ENCODE measurements around the gene ELMO1. TPM values are rescaled to one million over a fixed set of nuclear protein-coding genes. Genes with fewer than 3 reads are reported as not detected.

The ELMO1 gene
- total RNA-seq, 1 donor from 2014 or later: 33.7 TPM

DNA sequence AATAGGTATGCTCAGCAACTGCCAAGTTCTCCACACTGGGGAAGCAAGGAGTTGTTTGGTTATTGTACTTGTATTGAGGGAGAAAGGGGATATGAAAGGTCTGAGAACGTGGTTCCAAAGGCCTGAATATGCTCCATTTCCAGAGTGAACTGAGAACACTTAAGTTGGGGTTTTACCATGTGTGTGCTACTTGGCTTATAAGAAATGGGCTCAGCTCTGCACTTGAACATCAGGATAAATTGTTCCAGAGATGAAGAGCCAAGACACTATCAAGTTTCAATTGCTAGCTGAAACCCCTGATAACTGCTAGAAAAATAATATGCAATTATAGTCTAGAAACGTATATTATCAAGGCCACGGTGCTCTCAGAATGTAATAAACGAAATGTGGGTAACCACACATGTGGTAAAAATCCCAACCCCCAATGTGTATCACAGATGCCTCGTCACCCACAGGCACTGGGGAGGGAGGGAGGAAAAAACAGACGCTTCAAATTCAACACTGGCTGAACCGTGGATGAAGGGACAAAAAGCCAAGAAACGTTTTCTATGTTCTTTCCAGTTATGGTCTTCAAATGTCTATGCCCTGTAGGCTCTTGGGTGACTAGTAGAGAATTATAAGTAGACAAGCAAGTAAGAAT, 16.3 kb downstream of the ELMO1 start:
- no peak for DNase-seq (ENCODE audit: low read depth, low spot score)

DNA sequence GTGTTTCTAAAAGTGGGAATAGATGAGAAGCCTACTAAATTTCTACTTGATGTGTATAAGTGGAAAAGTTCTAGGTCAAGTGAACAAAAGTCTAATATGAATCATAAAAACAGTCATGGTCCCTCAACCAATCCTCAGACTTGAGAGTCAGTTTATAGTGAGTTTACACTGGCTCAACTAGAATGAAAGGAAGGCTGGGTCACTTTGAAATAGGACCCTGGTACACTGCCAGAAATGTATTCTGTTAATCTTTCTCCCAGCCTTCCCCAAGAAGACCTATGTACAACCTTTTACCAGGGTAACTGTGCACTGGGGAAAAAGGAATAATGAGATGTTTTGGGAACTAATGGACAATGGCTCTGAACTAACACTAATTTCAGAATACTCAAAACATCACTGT, 17.3 kb downstream of the ELMO1 start:
- DNase-seq (ENCODE audit: low read depth, low spot score): no peak

DNA sequence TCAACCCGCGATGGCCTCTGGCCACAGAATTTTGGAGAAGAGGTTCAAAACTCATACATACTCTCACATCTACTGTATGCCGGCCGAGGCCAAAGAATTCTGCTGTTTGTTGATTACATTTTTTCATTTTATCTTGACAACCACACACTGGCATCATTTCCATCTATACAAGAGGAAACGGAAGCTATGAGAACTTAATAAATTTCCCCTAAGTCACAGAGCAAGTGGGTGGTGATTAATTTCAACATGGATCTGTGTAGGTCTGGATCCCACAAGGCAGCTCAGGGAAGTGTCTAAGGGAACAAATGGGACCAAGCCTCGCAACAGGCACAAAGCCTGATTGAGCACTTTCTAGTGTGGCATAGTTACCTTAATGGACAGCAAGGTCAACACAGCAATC, 18.0 kb downstream of the ELMO1 start:
- peak; percentile 73 for DNase-seq (ENCODE audit: low read depth, low spot score)

DNA sequence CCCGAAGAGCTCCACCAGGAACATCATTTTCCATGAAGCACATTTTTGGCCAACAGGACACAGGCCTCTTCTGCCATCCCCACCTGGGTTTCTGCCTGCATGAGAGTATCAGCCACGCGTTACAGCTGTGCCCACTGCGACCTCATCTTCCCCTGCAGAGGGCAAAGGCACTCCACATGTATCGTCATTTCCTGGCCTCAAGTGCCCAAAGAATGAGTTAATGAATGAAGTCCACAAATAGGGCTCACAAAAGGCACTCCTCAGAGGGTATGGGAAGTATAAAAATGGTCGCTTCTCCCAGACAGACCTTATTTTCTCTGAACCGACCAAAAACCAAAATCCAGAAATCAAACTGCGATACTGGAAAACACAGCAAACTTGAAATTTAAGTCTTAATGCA, 18.5 kb downstream of the ELMO1 start:
- no peak for DNase-seq (ENCODE audit: low read depth, low spot score)

DNA sequence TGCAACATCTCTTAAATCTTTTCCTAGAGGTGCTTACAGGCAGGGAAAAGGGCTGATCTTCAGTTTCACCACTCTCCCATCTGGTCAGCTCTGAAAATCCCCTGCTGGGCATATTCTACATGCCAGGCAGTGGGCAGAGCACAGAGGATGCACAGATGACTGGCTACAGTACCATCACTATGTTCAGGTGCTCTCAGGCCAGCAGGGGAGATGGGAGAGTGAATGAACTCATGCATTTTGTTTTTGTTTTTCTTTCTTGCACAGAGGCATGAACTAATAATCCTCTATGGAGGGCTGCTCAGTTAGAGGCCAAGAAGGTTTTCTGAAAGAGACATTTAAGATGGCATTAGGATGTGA, 19.3 kb downstream of the ELMO1 start:
- no peak for DNase-seq (ENCODE audit: low read depth, low spot score)

DNA sequence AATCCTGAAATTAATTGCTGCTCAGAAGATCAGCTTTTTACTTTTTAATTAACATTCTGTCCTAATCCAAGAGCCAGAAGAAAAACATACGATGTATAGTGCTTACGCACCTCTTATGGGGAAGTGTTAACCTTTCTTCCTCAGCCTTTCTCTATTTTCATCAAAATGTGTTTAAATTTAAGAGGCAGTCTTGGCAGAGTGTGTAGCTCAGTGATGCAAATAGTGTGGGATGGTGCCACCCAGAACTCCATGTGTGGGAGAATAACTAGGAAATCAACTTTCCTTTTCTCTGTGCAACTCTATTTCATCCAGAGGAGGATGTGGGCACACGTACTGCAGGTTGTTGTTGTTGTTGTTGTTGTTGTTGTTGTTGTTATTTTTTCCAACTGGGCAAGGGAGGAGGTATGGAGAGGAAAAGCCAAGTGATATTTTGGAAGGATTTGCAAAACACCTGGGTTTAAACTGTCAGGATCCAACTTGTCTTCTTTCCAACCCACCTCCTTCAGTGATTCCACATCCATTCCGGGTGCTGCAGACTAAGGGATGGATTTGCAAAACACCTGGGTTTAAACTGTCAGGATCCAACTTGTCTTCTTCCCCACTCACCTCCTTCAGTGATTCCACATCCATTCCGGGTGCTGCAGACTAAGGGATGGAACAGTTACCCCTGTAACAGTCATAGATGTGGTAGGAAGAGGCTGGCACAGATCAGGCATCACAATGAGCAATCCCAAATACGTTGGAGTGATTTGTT, 19.8 kb downstream of the ELMO1 start:
- DNase-seq (ENCODE audit: low read depth, low spot score): no peak

DNA sequence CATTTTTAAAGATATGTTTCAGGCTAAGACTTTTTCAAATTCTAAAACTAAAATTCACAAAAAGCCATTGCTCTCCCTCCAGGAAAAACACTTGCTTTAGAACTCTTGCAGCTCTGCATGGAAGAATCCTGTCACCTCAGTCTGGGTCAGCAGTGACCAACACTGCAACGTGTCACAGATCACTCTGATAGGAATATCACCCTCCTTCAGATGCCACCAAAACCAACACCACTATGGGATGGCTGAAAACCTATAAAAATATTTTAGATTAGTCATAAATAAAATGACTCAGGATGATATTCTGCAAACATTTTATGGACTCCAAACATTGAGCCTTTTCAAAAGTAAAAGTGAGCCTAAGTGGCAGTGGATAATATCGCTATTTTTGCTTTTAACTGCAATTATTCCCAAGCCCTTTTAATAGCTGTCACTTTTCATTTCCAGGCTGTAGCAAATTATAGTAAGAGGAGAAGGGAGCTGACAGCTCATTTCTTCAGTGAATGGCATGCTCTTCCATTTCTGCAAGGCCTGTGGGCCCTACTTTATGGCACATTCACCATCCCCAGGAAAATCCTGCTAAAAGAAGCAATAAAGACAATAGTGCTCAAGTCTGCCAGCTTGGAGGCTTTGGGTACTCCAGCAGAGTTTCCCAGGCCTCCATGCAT, 21.3 kb downstream of the ELMO1 start:
- no peak for DNase-seq (ENCODE audit: low read depth, low spot score)

DNA sequence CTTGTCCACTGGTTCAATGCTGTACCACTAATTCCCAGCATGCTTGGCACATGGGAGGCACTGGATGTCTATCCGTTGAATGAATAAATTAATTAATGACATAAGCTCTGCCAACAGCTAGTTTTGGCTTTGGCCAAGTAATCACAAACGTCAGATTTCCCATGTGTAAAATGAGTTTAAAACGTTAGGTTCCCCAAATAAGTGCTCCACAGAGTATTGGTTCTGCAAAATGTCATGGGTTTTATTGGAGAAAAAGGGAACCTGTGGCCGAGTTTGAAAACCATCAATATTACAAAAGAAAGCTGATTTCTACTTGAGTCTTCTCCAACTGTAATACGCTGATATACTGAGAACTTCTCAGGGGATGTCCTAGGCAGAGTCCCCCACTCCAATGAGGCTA, 23.2 kb downstream of the ELMO1 start:
- no peak for DNase-seq (ENCODE audit: low read depth, low spot score)

DNA sequence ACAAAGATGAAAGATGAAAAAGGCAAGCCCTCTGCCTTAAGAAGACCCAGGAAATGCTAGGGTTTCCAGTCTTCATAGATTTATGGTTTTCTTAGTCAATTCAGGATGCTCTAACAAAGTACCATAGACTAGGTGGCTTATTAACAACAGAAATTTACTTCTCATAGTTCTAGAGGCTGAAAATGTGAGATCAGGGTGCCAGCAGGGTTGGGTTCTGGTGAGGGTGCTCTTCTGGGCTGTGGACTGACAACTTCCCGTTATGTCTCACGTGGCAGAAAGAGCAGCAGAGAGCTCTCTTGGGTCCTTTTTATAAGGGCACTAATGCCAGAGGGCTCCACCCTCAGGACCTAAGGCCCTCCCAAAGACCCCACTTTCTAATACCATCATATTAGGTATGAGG, 23.7 kb downstream of the ELMO1 start:
- DNase-seq (ENCODE audit: low read depth, low spot score): no peak

DNA sequence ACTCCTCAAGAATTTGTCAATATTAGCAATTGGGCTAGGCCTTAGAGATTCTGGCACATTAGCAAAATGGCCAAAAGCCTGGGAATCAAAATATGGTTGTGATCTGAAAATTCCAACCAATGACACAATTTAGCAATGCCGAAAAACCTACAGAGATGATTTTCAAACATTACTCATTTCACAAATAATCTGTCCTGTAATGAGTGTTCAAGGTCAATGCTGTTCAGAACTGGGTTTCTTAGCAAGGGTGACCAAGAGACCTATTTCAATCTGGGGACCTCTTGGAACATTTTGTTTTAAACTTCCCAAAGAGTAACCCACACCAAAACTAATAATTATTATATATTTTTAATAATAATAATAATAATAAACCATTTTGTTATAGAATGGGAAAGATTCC, 24.1 kb downstream of the ELMO1 start:
- no peak for DNase-seq (ENCODE audit: low read depth, low spot score)

DNA sequence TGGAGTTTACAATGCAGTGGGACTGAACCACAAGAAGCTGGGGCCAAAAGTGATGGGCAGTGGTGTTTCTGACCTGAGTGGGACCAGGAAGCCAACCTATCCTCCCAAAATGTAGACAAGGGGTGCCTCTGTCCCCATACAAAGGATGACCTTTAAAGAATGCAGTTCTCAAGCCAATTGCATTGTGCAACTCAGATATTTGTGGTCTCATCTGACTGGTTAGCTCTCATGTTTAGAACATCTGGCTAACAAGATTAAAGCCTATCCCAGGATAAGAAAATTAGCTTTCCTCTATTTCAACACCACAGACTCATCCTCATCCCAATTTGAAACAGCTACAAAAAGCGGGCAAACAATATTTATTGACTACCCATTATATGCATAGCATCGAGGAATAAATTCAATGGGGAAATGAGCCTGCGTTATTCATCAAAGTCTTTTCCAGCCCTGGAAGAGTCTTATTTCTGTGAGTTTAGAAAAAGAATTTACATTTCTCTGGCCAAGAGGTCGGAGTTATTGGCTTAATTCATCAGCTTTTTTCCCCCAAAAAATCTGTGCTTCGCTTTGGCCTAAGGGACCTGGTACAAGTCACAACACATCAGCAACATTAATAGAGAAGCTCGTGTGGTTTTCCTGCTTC, 26.7 kb downstream of the ELMO1 start:
- no peak for DNase-seq (ENCODE audit: low read depth, low spot score)

DNA sequence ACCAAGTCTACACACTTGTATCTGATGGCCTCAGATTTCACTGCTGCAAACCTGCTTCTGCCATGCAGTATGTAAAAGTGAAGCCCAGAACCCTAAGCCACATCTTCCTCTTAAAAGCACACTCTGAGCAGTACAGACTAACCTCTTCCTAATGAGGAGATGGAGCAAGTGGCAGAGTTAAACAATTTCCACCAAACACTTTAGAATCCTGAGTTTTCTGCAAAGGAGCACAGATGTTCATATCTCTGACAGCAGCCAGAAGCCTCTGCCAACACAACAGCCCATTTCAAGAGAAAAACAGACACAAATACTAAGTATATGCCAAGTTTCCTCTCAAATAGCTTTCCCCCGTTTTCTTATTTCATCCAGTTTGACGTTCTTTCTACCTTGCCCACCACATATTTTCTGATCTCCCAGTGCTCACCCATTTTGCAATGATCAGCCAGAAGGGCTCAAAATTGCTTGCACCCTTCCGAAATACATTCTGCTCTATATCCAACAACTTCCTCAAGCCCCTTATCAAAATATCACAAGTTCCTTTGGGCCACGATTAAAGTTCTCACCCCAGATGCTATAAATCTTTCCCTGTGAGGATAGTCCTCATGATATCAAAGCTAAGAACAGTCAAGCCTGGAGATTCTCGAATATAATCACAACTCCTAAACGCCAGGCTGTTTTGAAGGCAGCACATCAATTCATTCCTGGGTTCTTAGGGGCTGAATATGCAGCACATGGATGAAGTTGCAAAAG, 27.5 kb downstream of the ELMO1 start:
- no peak for DNase-seq (ENCODE audit: low read depth, low spot score)

DNA sequence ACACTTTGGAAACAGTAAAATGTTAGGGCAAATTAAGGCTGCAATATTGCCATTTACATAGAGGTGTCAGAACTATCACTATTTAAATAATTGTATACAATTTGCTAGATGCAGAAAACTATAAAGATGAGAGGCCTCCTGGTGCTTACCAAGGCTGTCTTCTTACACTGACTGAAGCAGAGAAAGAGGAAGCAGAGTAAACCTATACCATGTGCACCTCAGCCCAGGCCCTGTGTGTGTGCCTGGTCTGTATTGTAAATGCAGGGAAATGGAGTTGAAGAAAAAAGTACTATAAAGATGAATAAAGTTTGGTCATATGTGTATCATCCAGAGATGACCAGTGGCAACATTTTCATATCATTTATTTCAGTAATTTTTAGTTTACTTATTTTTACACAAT, 29.2 kb downstream of the ELMO1 start:
- no peak for DNase-seq (ENCODE audit: low read depth, low spot score)

DNA sequence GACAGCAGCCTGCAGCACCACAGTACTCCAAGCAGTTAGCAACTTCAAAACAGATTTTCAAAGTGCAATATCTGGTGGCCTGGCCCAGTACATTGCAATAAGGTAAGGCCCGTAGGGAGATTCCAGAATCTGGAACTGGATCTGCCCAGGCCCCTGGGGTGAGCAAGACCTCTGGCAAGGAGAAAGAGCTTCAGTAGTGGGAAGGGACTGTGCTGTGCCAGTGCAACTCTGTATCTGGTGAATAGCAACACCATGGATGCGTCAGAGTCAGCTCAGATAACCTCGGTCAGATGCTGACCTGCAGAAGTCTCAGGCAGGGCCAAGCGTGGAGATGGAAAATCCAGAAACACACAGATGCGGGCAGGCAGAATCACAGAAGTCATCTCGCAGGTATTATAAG, 30.3 kb downstream of the ELMO1 start:
- DNase-seq (ENCODE audit: low read depth, low spot score): no peak

DNA sequence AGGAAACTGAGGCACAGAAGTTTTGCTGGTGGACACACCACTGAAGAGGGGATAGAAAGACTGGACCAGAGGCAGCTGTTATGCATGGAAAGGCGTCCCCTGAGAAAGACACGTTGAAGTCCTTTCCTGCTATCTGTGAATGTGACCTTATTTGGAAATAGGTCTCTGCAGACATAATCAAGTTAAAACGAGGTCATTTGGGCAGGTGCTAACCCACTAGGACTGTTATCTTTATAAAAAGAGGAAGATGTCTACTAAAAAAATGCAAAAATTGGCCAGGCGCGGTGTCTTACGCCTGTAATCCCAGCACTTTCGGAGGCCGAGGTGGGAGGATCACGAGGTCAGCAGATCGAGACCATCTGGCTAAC, 31.6 kb downstream of the ELMO1 start:
- no peak for DNase-seq (ENCODE audit: low read depth, low spot score)

DNA sequence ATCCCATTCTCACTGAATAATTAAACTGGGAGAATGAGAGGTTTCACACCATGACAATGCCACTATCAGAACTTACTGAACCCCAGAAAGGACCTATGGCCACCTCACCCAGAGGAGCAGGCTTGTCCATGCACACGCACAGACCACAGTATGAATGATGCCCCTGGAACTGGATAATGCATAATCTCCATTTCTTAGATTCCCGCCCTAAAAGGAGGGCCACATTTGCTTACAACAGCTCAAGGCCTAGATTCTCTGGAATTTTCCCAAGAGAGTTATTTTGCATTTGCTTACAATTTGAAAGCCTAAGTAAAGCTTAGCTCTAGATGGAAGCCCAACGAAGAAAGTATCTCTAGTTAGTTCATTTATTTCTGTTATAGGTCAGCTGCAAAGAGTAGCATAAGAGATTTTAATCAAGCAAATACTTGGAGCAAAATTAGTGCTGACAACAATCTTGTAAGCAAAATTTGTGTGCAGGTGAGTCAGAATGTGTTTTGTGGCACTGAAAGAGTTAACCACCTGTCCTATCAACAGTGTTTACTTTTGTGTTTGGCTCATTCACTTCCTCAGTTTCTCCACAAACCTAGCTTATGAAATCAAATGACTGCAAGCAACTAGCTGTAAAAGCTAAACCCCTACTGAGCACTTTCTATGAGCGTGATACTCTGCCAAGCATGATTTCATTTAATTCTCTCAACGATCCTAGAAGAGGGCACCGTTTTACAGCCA, 32.1 kb downstream of the ELMO1 start:
- no peak for DNase-seq (ENCODE audit: low read depth, low spot score)

DNA sequence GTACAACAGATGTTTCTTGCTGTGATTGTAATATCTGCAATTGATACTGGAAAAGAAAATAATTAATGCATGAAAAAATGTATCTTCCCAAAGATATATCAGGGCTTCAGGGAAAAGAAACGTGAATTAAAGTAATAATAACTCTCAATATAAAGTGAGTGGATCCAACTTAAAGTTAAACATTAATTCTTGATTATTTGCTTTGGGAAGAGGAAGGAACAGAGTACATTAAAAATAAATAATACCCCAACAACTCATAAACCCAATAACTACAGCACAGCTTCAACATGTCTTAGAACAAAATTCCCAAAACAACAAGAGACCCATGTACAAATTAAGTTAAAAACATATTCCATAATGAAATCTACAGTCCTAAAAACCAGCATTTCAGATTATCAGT, 33.0 kb downstream of the ELMO1 start:
- no peak for DNase-seq (ENCODE audit: low read depth, low spot score)

DNA sequence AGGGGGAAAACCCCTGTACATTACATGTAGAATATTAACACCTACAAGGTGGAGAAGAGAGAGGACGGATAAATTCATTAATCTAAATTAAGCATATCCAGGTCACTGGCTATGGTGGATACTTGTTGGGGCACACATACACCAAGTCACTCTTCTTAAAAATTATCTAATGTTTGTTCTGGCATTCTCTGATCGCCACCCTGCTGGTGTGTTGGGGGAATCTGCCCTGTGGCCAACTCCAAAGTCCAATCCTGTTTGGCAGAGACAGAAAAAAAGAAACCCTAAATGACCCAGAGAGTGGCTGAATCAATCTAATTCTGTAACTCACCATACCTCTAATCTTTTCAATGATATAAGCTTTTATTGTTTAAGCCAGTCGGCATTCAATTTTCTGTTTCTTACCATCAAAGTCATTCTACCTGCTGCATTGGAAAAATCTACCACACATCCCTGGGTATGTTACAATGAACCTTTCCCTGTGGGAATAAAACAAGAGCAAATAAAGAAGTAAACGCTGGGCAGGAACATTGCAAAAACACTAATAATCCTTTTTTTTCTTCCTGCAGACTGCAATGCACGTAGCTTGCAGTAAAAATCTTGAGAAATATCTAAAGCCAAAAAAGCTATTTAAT, 34.2 kb downstream of the ELMO1 start:
- no peak for DNase-seq (ENCODE audit: low read depth, low spot score)

DNA sequence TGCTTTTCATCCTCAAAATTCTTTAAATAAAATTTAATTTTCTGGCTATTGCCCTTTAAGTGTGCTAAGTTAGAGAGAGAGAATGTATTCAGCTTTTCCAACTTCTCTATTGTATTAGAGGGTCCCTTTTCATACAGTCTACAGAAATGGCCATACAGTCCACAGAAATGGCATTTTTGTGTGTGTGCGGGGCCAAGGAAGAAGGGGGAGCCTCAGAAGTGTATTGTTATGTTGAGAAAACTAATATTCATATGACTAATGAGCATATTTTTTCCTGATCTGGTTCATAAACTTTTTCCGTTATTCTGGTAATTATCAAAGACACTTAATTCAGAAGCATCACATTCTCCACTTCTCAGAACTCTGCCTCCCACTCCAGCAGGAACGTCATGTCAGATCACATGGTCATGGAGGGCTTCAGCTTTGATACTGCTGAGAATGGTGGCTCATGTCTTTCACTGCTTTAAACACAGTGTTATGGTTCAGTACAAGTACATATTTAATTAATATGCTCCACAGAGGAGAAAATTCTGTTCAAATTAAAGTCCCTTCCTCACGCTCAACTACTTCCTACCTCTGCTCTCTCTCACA, 37.1 kb downstream of the ELMO1 start:
- DNase-seq (ENCODE audit: low read depth, low spot score): no peak

All from pulmonary artery endothelial cell (primary cell).